ENCODE results near the gene MACROH2A1. TPM values are rescaled to one million over a fixed set of nuclear protein-coding genes. Genes with fewer than 3 reads are reported as not detected.

Gene MACROH2A1
- total and polyA plus RNA-seq, 9 of the 15 experiments (the other 6 are each of a cell fraction or from before 2014, with no cell fraction given), result 44.9 to 289 (median 193) TPM

DNA sequence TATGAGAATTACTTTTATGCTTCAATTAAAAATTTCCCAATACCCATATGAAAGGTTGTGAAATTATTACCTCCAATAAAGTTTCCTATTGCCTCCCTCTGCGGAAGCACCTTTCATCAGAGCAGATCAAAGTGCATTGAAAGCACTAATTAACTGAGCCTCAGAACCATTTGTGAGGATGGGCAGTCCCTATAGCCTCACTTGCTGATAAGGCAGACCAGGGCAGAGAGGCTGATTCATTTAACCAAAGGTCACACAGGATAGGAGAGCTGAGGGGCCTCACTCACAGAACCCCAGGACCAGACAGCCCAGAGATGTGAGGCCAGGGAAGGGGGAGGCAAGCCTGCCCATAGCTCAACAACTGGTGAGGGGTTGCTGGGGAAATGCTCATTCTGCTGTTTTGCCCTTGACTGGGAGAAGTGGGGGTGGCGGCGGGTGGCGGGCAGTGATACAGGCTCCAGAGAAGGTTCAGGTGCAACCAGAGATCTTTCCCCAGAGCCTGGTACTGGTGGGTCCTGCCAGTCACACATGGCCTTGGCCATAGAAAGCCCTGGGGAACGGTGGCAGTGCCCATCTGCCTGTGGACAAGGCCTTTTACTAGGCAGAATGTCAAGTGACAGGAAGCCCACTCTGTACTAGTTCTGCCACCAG lies 57.9 kb downstream of the MACROH2A1 start (continued):
- TF ChIP-seq HDAC8 (tag; IDR thresholded peaks at IDR 0.05), result no peak

GRCh38 chr5:135340568-135340967 lies 58.5 kb downstream of the MACROH2A1 start:
- BruUV-seq (replicated peaks), result no TSS peak

DNA sequence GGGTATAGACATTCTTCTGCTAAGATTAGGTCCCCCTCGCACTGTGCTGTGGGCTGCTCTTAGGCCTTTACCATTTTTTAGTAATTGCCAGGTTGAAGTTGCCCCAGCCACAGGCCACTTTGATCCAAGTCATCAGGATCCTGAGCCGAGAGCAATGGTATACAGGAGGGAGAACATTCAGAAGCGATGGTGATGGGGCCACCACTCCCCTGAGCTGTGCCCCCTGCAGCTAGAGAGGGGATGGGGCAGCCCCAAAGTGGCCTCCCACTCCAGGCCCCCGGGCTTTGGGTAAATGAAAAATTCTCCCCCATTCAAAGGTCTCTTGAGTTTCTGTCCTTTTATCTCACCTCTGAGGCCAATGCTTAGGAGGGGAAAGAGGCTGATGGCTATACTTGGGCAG lies 59.4 kb downstream of the MACROH2A1 start:
- Histone ChIP-seq H3K79me2 (ENCODE audit: control insufficient read depth, insufficient read depth, low read length) (no peaks in the 10 kb centered on the region), H3K9me1 (ENCODE audit: control insufficient read depth, insufficient read depth, low read length) (no peaks in the 10 kb centered on the region), H3K4me2 (ENCODE audit: insufficient read depth, low read length) (no peak overlapping the region), H3K9ac (ENCODE audit: insufficient read depth in 1 of 2, low read depth in 2 of 2, low read length in 2 of 2) (no peak overlapping the region), H3K9me3 (replicated peaks; ENCODE audit: control insufficient read depth, insufficient read depth, low read depth, low read length) (no peaks in the 10 kb centered on the region), H3K36me3 (ENCODE audit: control insufficient read depth, insufficient read depth, low read length) (peaks cover 99% of the 10 kb centered on the region), H3K27ac (ENCODE audit: extremely low read depth, low read depth, low read length) (no peak overlapping the region), H3K4me3 (no peak overlapping the region), H3K27me3 (ENCODE audit: control insufficient read depth in 2 of 2, insufficient read depth in 2 of 2, low read length in 2 of 2) (no peaks in the 10 kb centered on the region), H2AFZ (ENCODE audit: low read depth, low read length) (no peak overlapping the region), H3K4me1 (replicated peaks in 1 of 2; ENCODE audit: control insufficient read depth in 2 of 2, insufficient read depth in 2 of 2, low read length in 2 of 2) (no peaks in the 10 kb centered on the region), H4K20me1 (replicated peaks; ENCODE audit: control insufficient read depth, insufficient read depth, low read length) (no peaks in the 10 kb centered on the region)
- DNase-seq (ENCODE audit: extremely low read depth in 1 of 4, low spot score in 3 of 4), result no peak
- intact Hi-C loops (cut with micrococcal nuclease), result loop anchor here (10.0 kb wide), 1 partner anchor 325 kb away; no protein-coding TSS in a partner anchor
- WGBS (ENCODE audit: insufficient coverage, low coverage, missing lambda C conversion rate), result 96% methylated on average over 4 of the region's 4 CpGs
- ChIA-PET CTCF (ENCODE audit: low intra/inter-chr PET ratio) (no interaction called here), POLR2A (interaction anchor here (0.6 to 1.3 kb wide), 7 partner anchors 10 to 589 kb away, joined by 3 to 5 read pairs (median 3); no protein-coding TSS in a partner anchor)
- no peak for FAIRE-seq
- ATAC-seq, result no peak
- in situ Hi-C loops (cut with MboI), result loop anchor here (10.0 kb wide), 1 partner anchor 325 kb away; no protein-coding TSS in a partner anchor
- BruUV-seq (replicated peaks), result no TSS peak
- TF ChIP-seq, protein P1, sequence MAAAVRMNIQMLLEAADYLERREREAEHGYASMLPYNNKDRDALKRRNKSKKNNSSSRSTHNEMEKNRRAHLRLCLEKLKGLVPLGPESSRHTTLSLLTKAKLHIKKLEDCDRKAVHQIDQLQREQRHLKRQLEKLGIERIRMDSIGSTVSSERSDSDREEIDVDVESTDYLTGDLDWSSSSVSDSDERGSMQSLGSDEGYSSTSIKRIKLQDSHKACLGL (CRISPR knock-in tag; IDR thresholded peaks at IDR 0.05; ENCODE audit: borderline replicate concordance, poor library complexity, severe bottlenecking), result no peak
- TF ChIP-seq RUNX1 (IDR thresholded peaks at IDR 0.05; ENCODE audit: low read depth), result no peak
- TF ChIP-seq, protein P2, sequence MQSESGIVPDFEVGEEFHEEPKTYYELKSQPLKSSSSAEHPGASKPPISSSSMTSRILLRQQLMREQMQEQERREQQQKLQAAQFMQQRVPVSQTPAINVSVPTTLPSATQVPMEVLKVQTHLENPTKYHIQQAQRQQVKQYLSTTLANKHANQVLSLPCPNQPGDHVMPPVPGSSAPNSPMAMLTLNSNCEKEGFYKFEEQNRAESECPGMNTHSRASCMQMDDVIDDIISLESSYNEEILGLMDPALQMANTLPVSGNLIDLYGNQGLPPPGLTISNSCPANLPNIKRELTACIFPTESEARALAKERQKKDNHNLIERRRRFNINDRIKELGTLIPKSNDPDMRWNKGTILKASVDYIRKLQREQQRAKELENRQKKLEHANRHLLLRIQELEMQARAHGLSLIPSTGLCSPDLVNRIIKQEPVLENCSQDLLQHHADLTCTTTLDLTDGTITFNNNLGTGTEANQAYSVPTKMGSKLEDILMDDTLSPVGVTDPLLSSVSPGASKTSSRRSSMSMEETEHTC (IDR thresholded peaks at IDR 0.05), result no peak
- no peak for TF ChIP-seq THRAP3 (IDR thresholded peaks at IDR 0.05; ENCODE audit: borderline replicate concordance)
- TF ChIP-seq NFXL1 (CRISPR knock-in tag; IDR thresholded peaks at IDR 0.05), result no peak
- no peak for TF ChIP-seq CBX2 (IDR thresholded peaks at IDR 0.05; ENCODE audit: insufficient read depth, low read length, poor library complexity, severe bottlenecking)
- TF ChIP-seq HOMEZ (CRISPR knock-in tag; IDR thresholded peaks at IDR 0.05), result no peak
- TF ChIP-seq RBM39 (optimal IDR thresholded peaks at IDR 0.05; ENCODE audit: low read depth, low read length), result no peak

More at GRCh38 chr5:135340568-135340967, 58.5 kb downstream of the MACROH2A1 start:
- H3K9me1 ChIP-seq (ENCODE audit: control insufficient read depth, insufficient read depth, low read length), result no peaks in the 10 kb centered on the region
- DNase-seq (ENCODE audit: extremely low read depth in 1 of 4, low spot score in 3 of 4), result no peak
- FAIRE-seq, result no peak
- no peak for ATAC-seq
- peaks cover 99% of the 10 kb centered on the region; the same call in 2 of the 3 replicates for H3K36me3 ChIP-seq (ENCODE audit: control insufficient read depth, insufficient read depth, low read length)
- H3K4me3 ChIP-seq, result no peak overlapping the region
- ChIA-PET CTCF (ENCODE audit: low intra/inter-chr PET ratio) (no interaction called here), POLR2A (interaction anchor here (0.7 to 1.3 kb wide), 4 partner anchors 9 to 227 kb away, joined by 3 to 5 read pairs (median 4); no protein-coding TSS in a partner anchor)
- H2AFZ ChIP-seq (ENCODE audit: low read depth, low read length), result no peak overlapping the region
- H3K4me2 ChIP-seq (ENCODE audit: insufficient read depth, low read length), result no peak overlapping the region
- no peak overlapping the region for H3K27ac ChIP-seq (ENCODE audit: extremely low read depth, low read depth, low read length)
- WGBS (ENCODE audit: insufficient coverage, low coverage, missing lambda C conversion rate), result 83% methylated on average over 2 of the region's 2 CpGs
- intact Hi-C loops (cut with micrococcal nuclease), result no loop called here
- in situ Hi-C loops (cut with MboI), result no loop called here
- no peak overlapping the region for H3K9ac ChIP-seq (ENCODE audit: insufficient read depth in 1 of 2, low read depth in 2 of 2, low read length in 2 of 2)
- no peaks in the 10 kb centered on the region for H3K9me3 ChIP-seq (replicated peaks; ENCODE audit: control insufficient read depth, insufficient read depth, low read depth, low read length)
- TF ChIP-seq FOXP1 (CRISPR knock-in tag; IDR thresholded peaks at IDR 0.05) (no peak), HCFC1 (IDR thresholded peaks at IDR 0.05; ENCODE audit: low read depth, low read length) (no peak)
- no peaks in the 10 kb centered on the region for H3K4me1 ChIP-seq (replicated peaks in 1 of 2; ENCODE audit: control insufficient read depth in 2 of 2, insufficient read depth in 2 of 2, low read length in 2 of 2)
- no peaks in the 10 kb centered on the region for H4K20me1 ChIP-seq (replicated peaks; ENCODE audit: control insufficient read depth, insufficient read depth, low read length)
- H3K79me2 ChIP-seq (ENCODE audit: control insufficient read depth, insufficient read depth, low read length), result no peaks in the 10 kb centered on the region
- H3K27me3 ChIP-seq (ENCODE audit: control insufficient read depth in 2 of 2, insufficient read depth in 2 of 2, low read length in 2 of 2), result no peaks in the 10 kb centered on the region

All from K562 (cell line).